GM23338 (cell line): Measurements from ENCODE around the gene FOXD1. TPM values are rescaled to one million over a fixed set of nuclear protein-coding genes. Genes with fewer than 3 reads are reported as not detected.

Experiments used
- ATAC-seq: fragments of 200-7000 bp; cut with Tn5 transposase; 3 replicates; pipeline ENCODE4 v1.9.1; 2020
- DNase-seq: peaks from one replicate; pipeline ENCODE4 v3.0.0-alpha.2; 2015; ENCODE audit warnings: low spot score
- H2AFZ ChIP-seq: fragments of 200-600 bp; sonication (generic); 2 replicates; pipeline ENCODE4 v1.8.0; 2016; ENCODE audit warnings: antibody characterized with exemption, mild to moderate bottlenecking, moderate library complexity
- H3F3A ChIP-seq: fragments of 200-600 bp; sonication (generic); replicated peaks from 2 replicates; pipeline ENCODE4 v1.8.0; 2017; ENCODE audit warnings: antibody characterized with exemption, mixed run types, low read depth
- H3K27ac ChIP-seq: fragments of 200-600 bp; sonication (generic); 2 replicates; pipeline ENCODE4 v1.6.1; 2016; ENCODE audit warnings: low read depth
- H3K27me3 ChIP-seq: fragments of 200-600 bp; sonication (generic); 2 replicates; pipeline ENCODE4 v1.8.0; 2016; ENCODE audit warnings: mild to moderate bottlenecking, mixed run types, moderate library complexity; ENCODE audit not compliant: insufficient read depth
- H3K36me3 ChIP-seq: fragments of 200-600 bp; sonication (generic); 2 replicates; pipeline ENCODE4 v1.8.0; 2016; ENCODE audit warnings: mild to moderate bottlenecking; ENCODE audit not compliant: insufficient read depth
- H3K4me1 ChIP-seq: fragments of 200-600 bp; sonication (generic); 2 replicates; pipeline ENCODE4 v1.8.0; 2016; ENCODE audit warnings: mild to moderate bottlenecking, moderate library complexity; ENCODE audit not compliant: insufficient read depth
- H3K4me2 ChIP-seq: fragments of 200-600 bp; sonication (generic); 2 replicates; pipeline ENCODE4 v1.7.1; 2017; ENCODE audit warnings: mixed run types
- H3K4me3 ChIP-seq: fragments of 200-600 bp; sonication (generic); 2 replicates; pipeline ENCODE4 v1.6.1; 2016; ENCODE audit warnings: mixed run types
- H3K79me2 ChIP-seq: fragments of 200-600 bp; sonication (generic); replicated peaks from 2 replicates; pipeline ENCODE4 v1.8.0; 2017; ENCODE audit warnings: mild to moderate bottlenecking; ENCODE audit not compliant: insufficient read depth
- H3K9me2 ChIP-seq: fragments of 200-600 bp; sonication (generic); 2 replicates; pipeline ENCODE4 v1.8.0; 2017; ENCODE audit not compliant: insufficient read depth
- H4K20me1 ChIP-seq: fragments of 200-600 bp; sonication (generic); replicated peaks from 2 replicates; pipeline ENCODE4 v1.8.0; 2017; ENCODE audit warnings: mild to moderate bottlenecking; ENCODE audit not compliant: insufficient read depth
- H3K27ac Mint-ChIP-seq: 2 replicates; pipeline ENCODE4 v1.8.0; 2020; ENCODE audit warnings: inconsistent platforms, mild to moderate bottlenecking, moderate library complexity, mixed read lengths
- H3K27me3 Mint-ChIP-seq: 3 replicates; pipeline ENCODE4 v1.8.0; 2022; ENCODE audit warnings: low read depth, mild to moderate bottlenecking, moderate library complexity, mixed read lengths, inconsistent platforms; ENCODE audit not compliant: insufficient read depth, poor library complexity
- H3K36me3 Mint-ChIP-seq: 3 replicates; pipeline ENCODE4 v1.8.0; 2021; ENCODE audit warnings: low read depth, mild to moderate bottlenecking, inconsistent platforms, moderate library complexity, mixed read lengths
- H3K4me1 Mint-ChIP-seq: 3 replicates; pipeline ENCODE4 v1.8.0; 2020; ENCODE audit warnings: mild to moderate bottlenecking, inconsistent platforms, mixed read lengths
- H3K4me3 Mint-ChIP-seq: 3 replicates; pipeline ENCODE4 v1.8.0; 2021; ENCODE audit warnings: moderate library complexity, mild to moderate bottlenecking, inconsistent platforms, mixed read lengths
- H3K9me3 Mint-ChIP-seq: 3 replicates; pipeline ENCODE4 v1.8.0; 2020; ENCODE audit warnings: moderate library complexity, mild to moderate bottlenecking, inconsistent platforms, mixed read lengths
- CREB1 ChIP-seq: fragments of 250-450 bp; sonication (Bioruptor Pico); IDR thresholded peaks from 2 replicates; pipeline ENCODE4 v1.5.0; 2020; ENCODE audit warnings: low read depth, mild to moderate bottlenecking, moderate library complexity
- ETS1 ChIP-seq: IDR thresholded peaks from 2 replicates; pipeline ENCODE4 v1.6.1; 2016; ENCODE audit warnings: antibody characterized with exemption
- EZH2 ChIP-seq: fragments of 200-600 bp; sonication (generic); IDR thresholded peaks from one replicate; pipeline ENCODE4 v1.8.0; 2017; ENCODE audit warnings: antibody characterized with exemption, mild to moderate bottlenecking, low read depth; ENCODE audit not compliant: unreplicated experiment
- EZH2phosphoT487 ChIP-seq: fragments of 200-600 bp; sonication (generic); IDR thresholded peaks from one replicate; pipeline ENCODE4 v1.8.1; 2018; ENCODE audit warnings: antibody characterized with exemption; ENCODE audit not compliant: unreplicated experiment
- JUNB ChIP-seq: IDR thresholded peaks from one replicate; pipeline ENCODE4 v1.6.1; 2016; ENCODE audit warnings: antibody characterized with exemption; ENCODE audit not compliant: unreplicated experiment
- NANOG ChIP-seq: IDR thresholded peaks from 2 replicates; pipeline ENCODE4 v1.6.1; 2016; ENCODE audit warnings: antibody characterized with exemption, borderline replicate concordance
- POLR2AphosphoS5 ChIP-seq: IDR thresholded peaks from 2 replicates; pipeline ENCODE4 v1.6.1; 2016; ENCODE audit warnings: antibody characterized with exemption, low read depth
- REST ChIP-seq: IDR thresholded peaks from one replicate; pipeline ENCODE4 v1.6.1; 2018; ENCODE audit warnings: antibody characterized with exemption; ENCODE audit not compliant: unreplicated experiment
- STAT1 ChIP-seq: IDR thresholded peaks from one replicate; pipeline ENCODE4 v1.6.1; 2016; ENCODE audit warnings: antibody characterized with exemption; ENCODE audit not compliant: unreplicated experiment
- ZNF114 ChIP-seq: fragments of 250-450 bp; sonication (Bioruptor Pico); IDR thresholded peaks from 2 replicates; pipeline ENCODE4 v1.5.0; 2020; ENCODE audit warnings: mild to moderate bottlenecking, moderate library complexity
- ZNF331 ChIP-seq: fragments of 250-450 bp; sonication (Bioruptor Pico); IDR thresholded peaks from 2 replicates; pipeline ENCODE4 v1.5.0; 2020; ENCODE audit warnings: low read depth, mild to moderate bottlenecking, moderate library complexity
- ZNF462 ChIP-seq: fragments of 250-450 bp; sonication (Bioruptor Pico); IDR thresholded peaks from 2 replicates; pipeline ENCODE4 v1.5.0; 2020; ENCODE audit warnings: mild to moderate bottlenecking, moderate library complexity
- polyA plus RNA-seq: library from polyadenylated mRNA; unstranded; fragments of >200 nt; fragmentation: Nextera tagmentation; extraction: Ambion mirVana; gene quantifications from 2 replicates; pipeline ENCODE4 v1.2.1, GENCODE V29; 2016
- total RNA-seq: library from RNA; depleted of rRNA; stranded (reverse); fragments of >200 nt; shearing (Covaris generic); gene quantifications from 2 replicates; pipeline ENCODE4 v1.2.3, GENCODE V29; 2014

FOXD1 gene
- total and polyA plus RNA-seq, 2 experiments from 2014 or later, result 0.42 TPM; not detected in 1

GRCh38 chr5:73483676-73484075 lies 35.1 kb upstream of the FOXD1 start (continued):
- no peak for TF ChIP-seq ETS1
- no peak for TF ChIP-seq ZNF462 (CRISPR knock-in tag)
- no peak for TF ChIP-seq NANOG

GRCh38 chr5:73482383-73483136 lies 34.0 kb upstream of the FOXD1 start:
- Histone ChIP-seq H3K36me3 (no peaks in the 10 kb centered on the region), H2AFZ (no peak overlapping the region), H3K79me2 (no peaks in the 10 kb centered on the region), H3K27me3 (no peaks in the 10 kb centered on the region), H3K4me1 (peaks cover 11% of the 10 kb centered on the region), H3K9me2 (peaks cover 18% of the 10 kb centered on the region), H3K4me2 (no peak overlapping the region), H3K4me3 (no peak overlapping the region), H4K20me1 (no peaks in the 10 kb centered on the region), H3F3A (0 out of 2 replicates have a peak, but pooled peaks cover 3% of the 10 kb centered on the region), H3K27ac (no peak overlapping the region)
- peaks cover 3% of the 10 kb centered on the region; the same call in 2 of the 3 replicates for H3K36me3 Mint-ChIP-seq
- H3K27me3 Mint-ChIP-seq, result peaks cover 4% of the 10 kb centered on the region
- H3K4me3 Mint-ChIP-seq, result no peak overlapping the region; the same call in 2 of the 3 replicates
- peaks cover 45% of the 10 kb centered on the region for H3K4me1 Mint-ChIP-seq
- ATAC-seq, result no peak
- no peaks in the 10 kb centered on the region; the same call in 2 of the 3 replicates for H3K9me3 Mint-ChIP-seq
- DNase-seq, result no peak
- no peak overlapping the region for H3K27ac Mint-ChIP-seq
- TF ChIP-seq CREB1 (CRISPR knock-in tag) (no peak), JUNB (no peak), REST (no peak), ZNF114 (CRISPR knock-in tag) (no peak), POLR2AphosphoS5 (no peak), ZNF331 (no peak), EZH2phosphoT487 (no peak), NANOG (no peak), EZH2 (no peak), STAT1 (no peak)
